H1 (cell line): ENCODE data around the gene ACVR2B. TPM values are rescaled to one million over a fixed set of nuclear protein-coding genes. Genes with fewer than 3 reads are reported as not detected.

Experiments
- CTCF ChIA-PET: fragments of 300-600 bp; sonication (Branson Sonifier 250); formaldehyde crosslinking; loops from one replicate; lab custom pipeline; 2021; ENCODE audit not compliant: partially characterized antibody; lab: Charles Lee
- POLR2A ChIA-PET: fragments of 300-600 bp; sonication (Branson Sonifier 250); formaldehyde crosslinking; loops from one replicate; lab custom pipeline; 2021; ENCODE audit warnings: inconsistent platforms; ENCODE audit not compliant: partially characterized antibody; lab: Charles Lee
- DNase-seq, 2 experiments: peaks; one replicate each; pipeline versions ENCODE4 v3.0.0 to v3.0.0-alpha.2; 2010 to 2022; ENCODE audit warnings: low spot score in 2 of 2, low read depth in 1 of 2, mixed read lengths in 1 of 2
- FAIRE-seq: peaks from 2 replicates; lab custom pipeline; 2011; peaks lifted over from hg19 to GRCh38; lab: Jason Lieb, UNC
- H2AFZ ChIP-seq: 2 replicates; pipeline ENCODE4 v1.8.1; 2012; ENCODE audit warnings: low read length, inconsistent platforms
- H2AK5ac ChIP-seq: 2 replicates; pipeline ENCODE4 v1.6.1; 2013; ENCODE audit warnings: low read depth, low read length
- H2BK120ac ChIP-seq: replicated peaks from 2 replicates; pipeline ENCODE3; 2013; ENCODE audit warnings: low read depth, low read length, inconsistent platforms
- H2BK12ac ChIP-seq: 2 replicates; pipeline ENCODE4 v1.6.1; 2013; ENCODE audit warnings: low read depth, low read length
- H2BK15ac ChIP-seq: 2 replicates; pipeline ENCODE4 v1.6.1; 2013; ENCODE audit warnings: low read length
- H2BK20ac ChIP-seq: 2 replicates; pipeline ENCODE4 v1.6.1; 2013; ENCODE audit warnings: low read length
- H2BK5ac ChIP-seq: 2 replicates; pipeline ENCODE4 v1.6.1; 2013; ENCODE audit warnings: low read depth, low read length
- H3K14ac ChIP-seq: 2 replicates; pipeline ENCODE4 v1.6.1; 2013; ENCODE audit warnings: inconsistent platforms; ENCODE audit not compliant: insufficient read length
- H3K18ac ChIP-seq: 2 replicates; pipeline ENCODE4 v1.6.1; 2013; ENCODE audit warnings: low read length; ENCODE audit errors: extremely low read depth
- H3K23ac ChIP-seq: 2 replicates; pipeline ENCODE4 v1.6.1; 2013; ENCODE audit warnings: inconsistent platforms; ENCODE audit not compliant: insufficient read length
- H3K23me2 ChIP-seq: 2 replicates; pipeline ENCODE4 v1.6.1; 2013; ENCODE audit warnings: low read depth, low read length
- H3K27ac ChIP-seq: 2 replicates; pipeline ENCODE4 v1.6.1; 2011; ENCODE audit warnings: low read depth, low read length, inconsistent platforms
- H3K27me3 ChIP-seq, 4 experiments: replicated peaks in 1 of 4; 1 replicate in 1 of 4; 2 replicates in 3 of 4; pipeline versions ENCODE4 v1.6.1 to v1.8.1; 2011 to 2013; ENCODE audit warnings: low read length in 3 of 4, mild to moderate bottlenecking in 3 of 4, inconsistent platforms in 2 of 4, mixed read lengths in 2 of 4, moderate library complexity in 1 of 4; ENCODE audit not compliant: control insufficient read depth in 3 of 4, insufficient read depth in 3 of 4; ENCODE audit errors: extremely low read depth in 1 of 4
- H3K36me3 ChIP-seq, 4 experiments: 2 replicates each; pipeline versions ENCODE4 v1.6.1 to v1.8.1; 2011 to 2013; ENCODE audit warnings: mild to moderate bottlenecking in 4 of 4, low read length in 3 of 4, moderate library complexity in 2 of 4, control low read depth in 1 of 4, inconsistent platforms in 1 of 4; ENCODE audit not compliant: insufficient read depth in 4 of 4, control insufficient read depth in 2 of 4
- H3K4ac ChIP-seq: replicated peaks from 2 replicates; pipeline ENCODE3; 2013; ENCODE audit warnings: low read length, low read depth, mixed read lengths, inconsistent platforms; ENCODE audit not compliant: insufficient read length
- H3K4me1 ChIP-seq, 4 experiments: replicated peaks in 1 of 4; 1 replicate in 1 of 4; 2 replicates in 3 of 4; pipeline versions ENCODE4 v1.6.1 to v1.8.1; 2011 to 2013; ENCODE audit warnings: low read length in 3 of 4, inconsistent platforms in 2 of 4, mixed read lengths in 1 of 4; ENCODE audit not compliant: insufficient read depth in 4 of 4, control insufficient read depth in 3 of 4
- H3K4me2 ChIP-seq, 2 experiments: 2 replicates each; pipeline versions ENCODE4 v1.6.1 to v1.8.1; 2011 to 2013; ENCODE audit warnings: low read depth in 2 of 2, low read length in 2 of 2, control low read depth in 1 of 2, inconsistent platforms in 1 of 2, mild to moderate bottlenecking in 1 of 2; ENCODE audit not compliant: insufficient read depth in 1 of 2
- H3K4me3 ChIP-seq, 4 experiments: fragments of 200-600, 300-600 bp in 1 of 4; sonication (generic), shearing (Covaris generic), sonication (Bioruptor Twin) in 1 of 4; 2 replicates each; pipeline versions ENCODE4 v1.5.1 to v1.8.1; 2011 to 2016; ENCODE audit warnings: low read length in 4 of 4, low read depth in 3 of 4, control low read depth in 2 of 4, inconsistent platforms in 2 of 4, mild to moderate bottlenecking in 2 of 4, mixed read lengths in 1 of 4, moderate library complexity in 1 of 4; ENCODE audit not compliant: insufficient read depth in 2 of 4; ENCODE audit errors: extremely low read depth in 1 of 4
- H3K56ac ChIP-seq: replicated peaks from 2 replicates; pipeline ENCODE3; 2013; ENCODE audit warnings: low read depth, mild to moderate bottlenecking, mixed read lengths, low read length, inconsistent platforms; ENCODE audit not compliant: insufficient read length
- H3K79me1 ChIP-seq: 2 replicates; pipeline ENCODE4 v1.6.1; 2013; ENCODE audit warnings: low read depth, low read length, control low read depth
- H3K79me2 ChIP-seq, 2 experiments: 2 replicates each; pipeline versions ENCODE4 v1.6.1 to v1.8.1; 2012 to 2013; ENCODE audit warnings: low read length in 2 of 2, mild to moderate bottlenecking in 2 of 2, inconsistent platforms in 1 of 2; ENCODE audit not compliant: insufficient read depth in 2 of 2, control insufficient read depth in 1 of 2
- H3K9ac ChIP-seq, 4 experiments: replicated peaks in 1 of 4; 1 replicate in 1 of 4; 2 replicates in 3 of 4; pipeline versions ENCODE4 v1.6.1 to v1.8.1; 2011 to 2013; ENCODE audit warnings: low read depth in 3 of 4, low read length in 3 of 4, control low read depth in 2 of 4, mild to moderate bottlenecking in 2 of 4, moderate library complexity in 2 of 4, inconsistent platforms in 1 of 4; ENCODE audit errors: extremely low read depth in 1 of 4
- H3K9me3 ChIP-seq, 2 experiments: 2 replicates each; pipeline versions ENCODE4 v1.6.1 to v1.8.1; 2012 to 2013; ENCODE audit warnings: mild to moderate bottlenecking in 2 of 2, moderate library complexity in 2 of 2, control low read depth in 1 of 2, inconsistent platforms in 1 of 2, low read depth in 1 of 2, low read length in 1 of 2, mixed read lengths in 1 of 2; ENCODE audit not compliant: insufficient read depth in 2 of 2
- H4K20me1 ChIP-seq, 2 experiments: replicated peaks in 1 of 2; 2 replicates each; pipeline versions ENCODE3 to v1.8.1; 2011 to 2013; ENCODE audit warnings: inconsistent platforms in 2 of 2, low read length in 2 of 2, mild to moderate bottlenecking in 1 of 2; ENCODE audit not compliant: insufficient read depth in 2 of 2, control insufficient read depth in 1 of 2
- H4K5ac ChIP-seq: 2 replicates; pipeline ENCODE4 v1.6.1; 2013; ENCODE audit warnings: low read length, low read depth, mixed read lengths, inconsistent platforms; ENCODE audit not compliant: insufficient read length
- H4K8ac ChIP-seq: 2 replicates; pipeline ENCODE4 v1.8.0; 2013; ENCODE audit warnings: mild to moderate bottlenecking, moderate library complexity, low read length, inconsistent platforms; ENCODE audit not compliant: insufficient read depth; ENCODE audit errors: extremely low read depth
- H4K91ac ChIP-seq: replicated peaks from 2 replicates; pipeline ENCODE3; 2013; ENCODE audit warnings: low read length, mixed read lengths, inconsistent platforms; ENCODE audit not compliant: insufficient read length
- BCL11A ChIP-seq, 2 experiments: IDR thresholded peaks; one replicate each; pipeline ENCODE4 v1.6.1; 2011; ENCODE audit warnings: low read depth in 2 of 2, low read length in 2 of 2, mild to moderate bottlenecking in 2 of 2
- CBX5 ChIP-seq: fragments of 300-800, 300-1000 bp; sonication (generic); IDR thresholded peaks from 2 replicates; pipeline ENCODE4 v1.7.1; 2016; ENCODE audit warnings: antibody characterized with exemption, low read length, low read depth
- CREB1 ChIP-seq: IDR thresholded peaks from 2 replicates; pipeline ENCODE4 v1.6.1; 2012; ENCODE audit warnings: inconsistent platforms
- MAFK ChIP-seq: IDR thresholded peaks from 2 replicates; pipeline ENCODE4 v1.6.1; 2012; ENCODE audit warnings: low read depth, mild to moderate bottlenecking, improper control_type of control experiment, low read length
- NRF1 ChIP-seq: IDR thresholded peaks from 2 replicates; pipeline ENCODE4 v1.6.1; 2011; ENCODE audit warnings: mild to moderate bottlenecking, low read depth, low read length, improper control_type of control experiment
- PHF8 ChIP-seq: fragments of 200-600 bp; sonication (generic); conservative IDR thresholded peaks from 2 replicates; pipeline ENCODE4 v1.7.1; 2012; ENCODE audit warnings: low read depth, mild to moderate bottlenecking, inconsistent platforms, low read length, moderate library complexity
- RAD21 ChIP-seq, 2 experiments: IDR thresholded peaks in 1 of 2; conservative IDR thresholded peaks in 1 of 2; 2 replicates each; pipeline ENCODE4 v1.6.1; 2011; ENCODE audit warnings: low read depth in 2 of 2, low read length in 2 of 2, improper control_type of control experiment in 1 of 2, inconsistent platforms in 1 of 2, mild to moderate bottlenecking in 1 of 2, moderate library complexity in 1 of 2
- RFX5 ChIP-seq: IDR thresholded peaks from 2 replicates; pipeline ENCODE4 v1.6.1; 2011; ENCODE audit warnings: low read depth, low read length, improper control_type of control experiment, borderline replicate concordance
- SIX5 ChIP-seq: IDR thresholded peaks from 2 replicates; pipeline ENCODE4 v1.6.1; 2011; ENCODE audit warnings: mild to moderate bottlenecking, low read depth, low read length
- SRF ChIP-seq: IDR thresholded peaks from 2 replicates; pipeline ENCODE4 v1.6.1; 2011; ENCODE audit warnings: mild to moderate bottlenecking, low read depth, low read length, moderate library complexity
- TBP ChIP-seq: IDR thresholded peaks from 2 replicates; pipeline ENCODE4 v1.6.1; 2011; ENCODE audit warnings: low read depth, low read length, improper control_type of control experiment
- TCF12 ChIP-seq: IDR thresholded peaks from 2 replicates; pipeline ENCODE4 v1.6.1; 2011; ENCODE audit warnings: low read depth, mild to moderate bottlenecking, low read length
- WGBS, 2 experiments: shearing (Covaris generic) in 1 of 2; methylation state at CpG; one replicate each; pipeline versions ENCODE4 v1.1.6 to v1.1.7; 2013 to 2015; ENCODE audit warnings: low lambda C conversion rate in 2 of 2, mixed read lengths in 2 of 2, inconsistent platforms in 1 of 2, low coverage in 1 of 2, missing lambda C conversion rate in 1 of 2; ENCODE audit not compliant: insufficient replicate concordance in 2 of 2, insufficient coverage in 1 of 2, insufficient read length in 1 of 2; ENCODE audit errors: extremely low coverage in 1 of 2, missing lambda C conversion rate in 1 of 2; 5-methylcytosine and 5-hydroxymethylcytosine counted together
- polyA plus RNA-seq, 7 experiments: library from polyadenylated mRNA; depleted of rRNA in 3 of 7; stranded (reverse) in 5 of 7; unstranded in 2 of 7; fragments of >200 nt in 5 of 7; fragments of 200-250 nt in 2 of 7; gene quantifications; 1 replicate in 5 of 7; 2 replicates in 1 of 7; 4 replicates in 1 of 7; pipeline versions ENCODE4 v1.2.1 to v1.2.3, GENCODE V29; 2011 to 2013; ENCODE audit warnings: missing spikeins in 2 of 7, mixed read lengths in 2 of 7
- total RNA-seq: library from RNA; stranded (reverse); fragmentation: NEBNext Ultra II Directional; extraction: Animal tissue kit (Norgen Biotek cat#: 25700); gene quantifications from 2 replicates; pipeline ENCODE4 v1.2.1, GENCODE V29; 2021
- TF ChIP-seq, protein P1 (sequence below): IDR thresholded peaks from 2 replicates; pipeline ENCODE4 v1.6.1; 2011; ENCODE audit warnings: low read length, improper control_type of control experiment

Gene ACVR2B
- total and polyA plus RNA-seq, 2 of the 8 experiments (the other 6 are each of a cell fraction or from before 2014, with no cell fraction given), result 24.7 to 109 TPM

DNA sequence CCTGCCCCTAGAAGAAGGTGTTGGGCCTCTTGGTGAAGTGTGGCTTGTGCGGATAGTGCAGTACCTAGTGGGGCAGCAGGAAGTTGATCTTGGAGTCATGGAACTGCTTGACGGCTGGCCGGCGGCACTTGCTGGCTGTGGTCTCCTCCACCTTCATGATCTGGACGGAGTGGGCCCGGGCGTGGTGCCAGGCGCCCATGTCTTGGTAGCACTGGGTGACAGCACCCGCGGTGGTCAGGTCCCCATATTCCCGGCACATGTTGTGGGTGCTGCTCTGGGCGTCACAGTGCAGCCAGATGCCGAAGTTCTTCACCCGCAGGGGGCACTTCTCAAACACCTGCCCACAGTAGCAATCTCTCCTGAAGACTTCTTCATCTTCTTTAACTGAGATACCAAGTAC is 73.1 kb downstream of the ACVR2B start:
- no peak overlapping the region for H2BK20ac ChIP-seq
- H3K36me3 ChIP-seq, result peaks cover 3 to 12% (median 7%) of the 10 kb centered on the region in 4 experiments
- H2BK5ac ChIP-seq, result no peak overlapping the region; the same call in 1 of the 2 replicates
- H4K5ac ChIP-seq, result no peak overlapping the region
- no peak overlapping the region for H3K4ac ChIP-seq
- H3K4me2 ChIP-seq, result no peak overlapping the region
- H4K8ac ChIP-seq, result no peak overlapping the region
- H3K27me3 ChIP-seq, result no peaks in the 10 kb centered on the region
- no peak overlapping the region for H2BK120ac ChIP-seq
- no peaks in the 10 kb centered on the region for H3K23me2 ChIP-seq
- no peak overlapping the region for H3K4me3 ChIP-seq
- no peak overlapping the region for H2AFZ ChIP-seq
- no peak overlapping the region for H3K56ac ChIP-seq
- ChIA-PET CTCF (interaction anchor here (0.7 to 12.5 kb wide), 5 partner anchors 96 to 637 kb away, joined by 4 to 318 read pairs (median 11); no protein-coding TSS in a partner anchor), POLR2A (no interaction called here)
- no peak overlapping the region for H3K27ac ChIP-seq
- WGBS, 2 experiments, result 94% methylated on average over 14 of the region's 14 CpGs; no CpG with 5 or more reads in 1 of the 2 experiments
- H3K14ac ChIP-seq, result no peak overlapping the region
- DNase-seq (no peak), FAIRE-seq (no peak)
- H3K79me2 ChIP-seq, result no peaks in the 10 kb centered on the region
- no peaks in the 10 kb centered on the region; a peak in 1 of 4 replicates for H3K9me3 ChIP-seq
- H3K18ac ChIP-seq, result no peak overlapping the region
- H3K79me1 ChIP-seq, result no peaks in the 10 kb centered on the region; the same call in 1 of the 2 replicates
- no peak overlapping the region for H2BK12ac ChIP-seq
- H2BK15ac ChIP-seq, result no peak overlapping the region
- no peak overlapping the region for H3K9ac ChIP-seq
- H3K23ac ChIP-seq, result no peak overlapping the region
- peaks cover 0 to 1% (median 0%) of the 10 kb centered on the region in 4 experiments; a peak in 1 of 7 replicates for H3K4me1 ChIP-seq
- no peak overlapping the region for H2AK5ac ChIP-seq
- no peaks in the 10 kb centered on the region for H4K20me1 ChIP-seq
- no peak overlapping the region for H4K91ac ChIP-seq
- TF ChIP-seq SRF (no peak), RFX5 (no peak), MAFK (no peak), PHF8 (no peak), BCL11A (IDR thresholded peaks at IDR 0.05; ENCODE audit: low read depth in 2 of 2, low read length in 2 of 2) (no peak), CBX5 (no peak), SIX5 (no peak), RAD21 (IDR thresholded peaks at IDR 0.05 in 1 of 2, conservative IDR thresholded peaks at IDR 0.05 in 1 of 2; ENCODE audit: low read depth in 2 of 2, low read length in 2 of 2) (no peak), TCF12 (no peak), TBP (no peak), CREB1 (no peak), NRF1 (no peak)
- TF ChIP-seq, protein P1, sequence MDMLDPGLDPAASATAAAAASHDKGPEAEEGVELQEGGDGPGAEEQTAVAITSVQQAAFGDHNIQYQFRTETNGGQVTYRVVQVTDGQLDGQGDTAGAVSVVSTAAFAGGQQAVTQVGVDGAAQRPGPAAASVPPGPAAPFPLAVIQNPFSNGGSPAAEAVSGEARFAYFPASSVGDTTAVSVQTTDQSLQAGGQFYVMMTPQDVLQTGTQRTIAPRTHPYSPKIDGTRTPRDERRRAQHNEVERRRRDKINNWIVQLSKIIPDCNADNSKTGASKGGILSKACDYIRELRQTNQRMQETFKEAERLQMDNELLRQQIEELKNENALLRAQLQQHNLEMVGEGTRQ, result no peak
